Measurements from ENCODE around the gene EP300. TPM values are rescaled to one million over a fixed set of nuclear protein-coding genes. Genes with fewer than 3 reads are reported as not detected.
A peak's percentile ranks its signal among the peaks of the same experiment; 100 is the strongest.
"Not testable (repeated sequence)": the region's sequence is repeated elsewhere in the genome, so short reads cannot be mapped to it uniquely, and the experiment has no call there.

EP300 gene
- total and polyA plus RNA-seq, 2 of the 8 experiments (the other 6 are each of a cell fraction or from before 2014, with no cell fraction given) = 39.5 to 109 TPM

GRCh38 chr22:41180362-41180761, 88.0 kb downstream of the EP300 start:
- H3K9me3 ChIP-seq (ENCODE audit: insufficient read depth in 2 of 2, low read depth in 1 of 2, low read length in 1 of 2); FAIRE-seq; H4K8ac ChIP-seq (ENCODE audit: extremely low read depth, insufficient read depth, low read length); H3K79me2 ChIP-seq (ENCODE audit: control insufficient read depth in 1 of 2, insufficient read depth in 2 of 2, low read length in 2 of 2); H3K23ac ChIP-seq (ENCODE audit: insufficient read length); H2BK120ac ChIP-seq (replicated peaks; ENCODE audit: low read depth, low read length); H3K18ac ChIP-seq (ENCODE audit: extremely low read depth, low read length); H2BK20ac ChIP-seq (ENCODE audit: low read length); H3K9ac ChIP-seq (replicated peaks in 1 of 4; ENCODE audit: extremely low read depth in 1 of 4, low read depth in 3 of 4, low read length in 3 of 4); H3K27me3 ChIP-seq (replicated peaks in 1 of 4; ENCODE audit: control insufficient read depth in 3 of 4, extremely low read depth in 1 of 4, insufficient read depth in 3 of 4, low read length in 3 of 4); H3K4me2 ChIP-seq (ENCODE audit: insufficient read depth in 1 of 2, low read depth in 2 of 2, low read length in 2 of 2); DNase-seq (ENCODE audit: low read depth in 1 of 2, low spot score in 2 of 2); H3K23me2 ChIP-seq (ENCODE audit: low read depth, low read length); H2BK5ac ChIP-seq (ENCODE audit: low read depth, low read length); H2AFZ ChIP-seq (ENCODE audit: low read length); H4K20me1 ChIP-seq (replicated peaks in 1 of 2; ENCODE audit: control insufficient read depth in 1 of 2, insufficient read depth in 2 of 2, low read length in 2 of 2); H3K79me1 ChIP-seq (ENCODE audit: low read depth, low read length); H2AK5ac ChIP-seq (ENCODE audit: low read depth, low read length); H2BK15ac ChIP-seq (ENCODE audit: low read length); H3K4ac ChIP-seq (replicated peaks; ENCODE audit: insufficient read length, low read depth, low read length); H3K4me1 ChIP-seq (replicated peaks in 1 of 4; ENCODE audit: control insufficient read depth in 3 of 4, insufficient read depth in 4 of 4, low read length in 3 of 4); H3K4me3 ChIP-seq (ENCODE audit: extremely low read depth in 1 of 4, insufficient read depth in 2 of 4, low read depth in 3 of 4, low read length in 4 of 4); H2BK12ac ChIP-seq (ENCODE audit: low read depth, low read length); H4K5ac ChIP-seq (ENCODE audit: insufficient read length, low read depth, low read length); H3K27ac ChIP-seq (ENCODE audit: low read depth, low read length); H3K14ac ChIP-seq (ENCODE audit: insufficient read length); H3K56ac ChIP-seq (replicated peaks; ENCODE audit: insufficient read length, low read depth, low read length); H4K91ac ChIP-seq (replicated peaks; ENCODE audit: insufficient read length, low read length): not testable (repeated sequence)
- TF ChIP-seq POLR2AphosphoS5 (IDR thresholded peaks at IDR 0.05; ENCODE audit: low read depth, low read length) = peak; percentile 58
- H3K36me3 ChIP-seq (ENCODE audit: control insufficient read depth in 2 of 4, insufficient read depth in 4 of 4, low read length in 3 of 4) = peaks cover 27 to 50% (median 33%) of the 10 kb centered on the region in 4 experiments
- ChIA-PET POLR2A (ENCODE audit: partially characterized antibody) (interaction anchor here (0.7 to 3.0 kb wide), 6 partner anchors 11 to 1794 kb away, joined by 3 to 30 read pairs (median 6); partner anchors contain the start of gene CHADL), CTCF (ENCODE audit: partially characterized antibody) (interaction anchor here (0.7 to 3.0 kb wide), 7 partner anchors 8 to 501 kb away, joined by 3 to 17 read pairs (median 5); no protein-coding TSS in a partner anchor)
- WGBS, 2 experiments (ENCODE audit: extremely low coverage in 1 of 2, insufficient coverage in 1 of 2, insufficient read length in 1 of 2, insufficient replicate concordance in 2 of 2, low coverage in 1 of 2, low lambda C conversion rate in 2 of 2, missing lambda C conversion rate in 1 of 2) = 88% methylated on average over 6 of the region's 6 CpGs; no CpG with 5 or more reads in 1 of the 2 experiments
